Lower leg skin (tissue), 3 donors: ENCODE measurements around the gene POU6F1.

ENCODE experiments used
- CTCF ChIP-seq, 3 donors: fragments of 450-650 bp; IDR thresholded peaks; one replicate each; pipeline ENCODE4 v1.5.1; 2016; ENCODE audit warnings: antibody characterized with exemption in 3 of 3, mild to moderate bottlenecking in 3 of 3, moderate library complexity in 2 of 3
- POLR2A ChIP-seq, 2 donors: fragments of 450-650 bp; IDR thresholded peaks; one replicate each; pipeline ENCODE4 v1.6.1; 2016 to 2017; ENCODE audit warnings: antibody characterized with exemption in 2 of 2, mild to moderate bottlenecking in 1 of 2, moderate library complexity in 1 of 2

DNA sequence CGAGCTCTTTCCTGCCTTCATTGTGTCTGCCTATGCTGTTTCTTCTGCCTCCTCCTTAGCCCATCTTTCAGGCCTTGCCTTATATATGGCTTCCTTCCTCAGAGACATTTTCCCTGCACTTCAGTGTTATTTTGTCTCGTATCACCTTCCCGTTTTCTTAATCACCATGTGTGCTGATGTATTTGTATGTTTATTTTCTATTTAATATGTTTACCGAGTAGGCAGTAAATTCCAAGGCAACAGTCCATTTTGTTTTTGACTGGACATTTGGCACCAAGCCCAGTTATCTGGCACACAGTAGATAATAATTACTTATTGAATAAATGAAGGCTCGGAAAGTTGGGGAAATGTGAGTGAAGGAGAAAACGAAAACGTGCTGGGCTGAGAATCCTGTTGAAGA lies 4.6 kb upstream of the POU6F1 start:
- TF ChIP-seq CTCF (IDR thresholded peaks at IDR 0.05) (no peak), POLR2A (IDR thresholded peaks at IDR 0.05) (no peak)
